Stomach smooth muscle (tissue), 2 donors: ENCODE measurements around the gene OR1J2.
A peak's percentile ranks its signal among the peaks of the same experiment; 100 is the strongest.

Source experiments
- H3K27ac ChIP-seq: one replicate; pipeline ENCODE4 v1.7.0; 2013; ENCODE audit warnings: mild to moderate bottlenecking, low read length, inconsistent platforms
- H3K27me3 ChIP-seq, 2 donors: one replicate each; pipeline ENCODE4 v1.7.0; 2013; ENCODE audit warnings: low read length in 2 of 2; ENCODE audit not compliant: insufficient read depth in 2 of 2, control insufficient read depth in 1 of 2
- H3K36me3 ChIP-seq, 2 donors: one replicate each; pipeline ENCODE4 v1.7.0; 2013; ENCODE audit warnings: low read length in 2 of 2; ENCODE audit not compliant: control insufficient read depth in 2 of 2, insufficient read depth in 2 of 2
- H3K4me1 ChIP-seq: one replicate; pipeline ENCODE4 v1.7.0; 2013; ENCODE audit warnings: low read length; ENCODE audit not compliant: control insufficient read depth, insufficient read depth
- H3K4me3 ChIP-seq, 2 donors: one replicate each; pipeline ENCODE4 v1.7.0; 2013; ENCODE audit warnings: low read length in 2 of 2
- H3K9ac ChIP-seq, 2 donors: one replicate each; pipeline ENCODE4 v1.7.0; 2013; ENCODE audit warnings: low read length in 2 of 2, mild to moderate bottlenecking in 1 of 2
- H3K9me3 ChIP-seq, 2 donors: one replicate each; pipeline ENCODE4 v1.7.0; 2013; ENCODE audit warnings: low read length in 2 of 2; ENCODE audit not compliant: control insufficient read depth in 2 of 2
- donor health status: healthy.
- donor health status: Pancreatic carcinoma.

Gene OR1J2, protein sequence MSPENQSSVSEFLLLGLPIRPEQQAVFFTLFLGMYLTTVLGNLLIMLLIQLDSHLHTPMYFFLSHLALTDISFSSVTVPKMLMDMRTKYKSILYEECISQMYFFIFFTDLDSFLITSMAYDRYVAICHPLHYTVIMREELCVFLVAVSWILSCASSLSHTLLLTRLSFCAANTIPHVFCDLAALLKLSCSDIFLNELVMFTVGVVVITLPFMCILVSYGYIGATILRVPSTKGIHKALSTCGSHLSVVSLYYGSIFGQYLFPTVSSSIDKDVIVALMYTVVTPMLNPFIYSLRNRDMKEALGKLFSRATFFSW

DNA sequence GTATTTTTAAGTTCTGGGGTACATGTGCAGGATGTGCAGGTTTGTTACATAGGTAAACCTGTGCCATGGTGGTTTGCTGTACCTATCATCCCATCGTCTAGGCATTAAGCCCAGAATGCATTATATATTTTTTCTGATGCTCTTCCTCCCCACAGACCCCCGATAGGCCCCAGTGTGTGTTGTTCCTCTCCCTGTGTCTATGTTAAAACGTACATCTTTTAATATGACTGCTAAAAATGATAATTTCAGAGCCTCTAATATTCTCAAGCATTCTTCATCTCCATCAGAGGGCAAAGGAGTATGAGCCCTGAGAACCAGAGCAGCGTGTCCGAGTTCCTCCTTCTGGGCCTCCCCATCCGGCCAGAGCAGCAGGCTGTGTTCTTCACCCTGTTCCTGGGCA, at the start of gene OR1J2:
TSS of gene OR1J2 (plus strand) at position 301 of the 400 bp plus-strand sequence. CDS start at position 301, 0 bp downstream.
- H3K9ac ChIP-seq: no peak within 1 kb of the TSS
- H3K4me1 ChIP-seq: no peaks in the 10 kb centered on the region
- no peaks in the 10 kb centered on the region for H3K36me3 ChIP-seq
- no peak within 1 kb of the TSS for H3K4me3 ChIP-seq
- H3K9me3 ChIP-seq: no peaks in the 10 kb centered on the region
- H3K27ac ChIP-seq: no peak within 1 kb of the TSS
- H3K27me3 ChIP-seq: no peaks in the 10 kb centered on the region

DNA sequence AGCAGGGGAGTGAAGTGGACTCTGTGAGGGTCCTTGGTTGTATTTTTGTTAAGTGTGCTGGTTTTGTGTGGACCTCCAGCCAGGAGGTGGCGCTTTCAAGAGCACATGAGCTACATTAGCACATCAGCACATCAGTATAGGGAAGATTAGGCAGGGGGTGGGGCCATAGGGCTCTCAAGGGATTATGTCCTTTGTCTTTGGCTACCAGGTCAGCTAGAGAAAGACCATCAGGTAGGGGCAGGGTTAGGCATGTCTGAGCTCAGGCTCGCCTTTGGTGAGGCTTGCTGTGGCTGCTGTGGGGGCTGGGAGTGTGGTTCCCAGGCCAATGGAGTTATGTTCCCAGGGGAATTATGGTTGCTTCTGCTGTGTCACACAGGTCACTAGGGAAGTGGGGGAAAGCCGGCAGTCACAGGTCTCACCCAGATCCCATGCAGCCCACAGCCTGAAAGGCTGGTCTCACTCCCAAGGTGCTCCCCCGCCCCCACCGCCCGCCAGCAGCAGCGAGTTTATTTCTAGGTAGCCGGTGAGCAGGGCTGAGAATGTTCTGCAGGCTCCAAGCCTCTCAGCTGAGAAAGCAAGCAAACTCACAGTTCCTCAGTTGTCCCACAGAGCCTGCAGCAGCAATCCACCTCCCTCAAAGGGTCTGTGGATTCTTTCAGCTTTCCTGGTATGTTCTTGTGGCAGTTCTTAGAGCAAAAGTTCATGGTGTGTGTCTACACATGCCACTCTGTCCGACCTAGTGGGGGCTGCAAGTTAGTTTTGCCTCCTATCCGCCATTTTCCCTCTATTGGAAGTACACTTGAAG, 46.6 kb upstream of the OR1J2 start:
- H3K27me3 ChIP-seq: no peaks in the 10 kb centered on the region
- peaks cover 6% of the 10 kb centered on the region for H3K4me1 ChIP-seq
- H3K9ac ChIP-seq: peak overlapping the region in 1 of 2 donors; percentile 64
- H3K9me3 ChIP-seq: no peaks in the 10 kb centered on the region
- H3K4me3 ChIP-seq: peak overlapping the region; percentile 51 to 67
- no peak overlapping the region for H3K27ac ChIP-seq
- no peaks in the 10 kb centered on the region for H3K36me3 ChIP-seq

DNA sequence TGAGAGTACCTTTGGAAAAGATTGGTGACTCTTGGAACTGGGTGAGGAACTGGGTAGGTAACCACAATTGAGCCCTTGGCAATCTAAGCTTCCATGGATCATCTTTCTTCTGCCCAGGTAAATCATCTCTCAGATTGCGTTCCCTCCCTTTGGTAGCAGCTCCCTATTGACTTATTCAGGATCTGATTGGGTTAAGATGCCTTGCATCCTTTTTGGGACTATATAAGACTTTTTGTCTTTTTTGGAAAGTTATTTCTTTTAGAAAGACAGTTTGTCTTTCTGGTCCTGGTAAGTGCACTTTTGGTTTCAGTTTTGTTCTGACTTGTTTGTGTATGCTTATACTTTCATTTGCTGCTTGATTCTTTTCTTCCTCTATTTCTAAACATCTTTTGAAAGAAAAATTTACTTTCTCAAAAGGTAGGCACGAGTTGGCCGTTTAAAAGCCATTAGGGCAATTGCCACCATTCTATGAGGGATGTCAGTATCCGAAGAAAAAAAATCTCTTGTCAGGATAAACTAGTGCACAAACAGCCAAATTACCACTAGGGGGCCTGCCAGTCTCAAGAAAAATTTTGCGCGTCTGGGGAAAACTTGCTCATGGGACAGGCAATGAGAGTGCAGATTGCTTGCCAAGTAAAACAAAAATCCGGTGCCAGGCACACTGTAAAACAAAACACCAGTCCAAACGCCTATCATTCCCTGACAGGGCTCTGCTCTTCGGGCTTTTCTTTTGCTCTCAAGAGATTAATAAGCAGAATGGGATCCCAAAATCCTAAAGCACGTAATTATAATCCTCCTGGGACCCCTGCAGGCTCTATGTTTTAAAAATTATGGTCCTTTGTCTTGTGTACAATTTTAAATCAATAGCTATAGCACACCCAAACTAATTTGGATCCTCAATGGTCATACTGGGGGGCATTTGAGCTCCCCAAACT, 45.7 kb upstream of the OR1J2 start:
- Histone ChIP-seq H3K4me3 (peak overlapping the region; percentile 51 to 67), H3K36me3 (no peaks in the 10 kb centered on the region), H3K9ac (peak overlapping the region in 1 of 2 donors; percentile 64), H3K27ac (no peak overlapping the region), H3K27me3 (no peaks in the 10 kb centered on the region), H3K4me1 (peaks cover 6% of the 10 kb centered on the region), H3K9me3 (no peaks in the 10 kb centered on the region)

DNA sequence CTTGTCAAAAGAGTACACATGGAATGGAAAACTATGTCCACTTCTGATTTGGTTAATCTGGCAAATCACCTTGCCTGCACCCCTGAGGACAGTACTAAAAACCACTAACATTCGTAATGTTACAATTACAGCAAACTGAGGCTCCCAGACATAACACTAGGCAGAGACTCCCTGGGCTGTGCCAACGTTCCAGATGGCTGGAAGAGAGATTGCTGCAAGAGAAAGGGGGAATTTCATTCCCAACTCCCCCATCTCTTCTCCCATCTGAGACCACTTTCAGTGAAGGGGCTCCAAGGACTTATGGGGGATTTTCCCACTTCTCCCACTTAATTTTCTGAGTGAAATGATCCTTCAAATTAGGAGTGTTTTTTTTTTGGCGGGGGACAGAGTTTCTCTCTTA, 44.1 kb upstream of the OR1J2 start:
- H3K9ac ChIP-seq: no peak overlapping the region
- H3K4me1 ChIP-seq: peaks cover 6% of the 10 kb centered on the region
- H3K27ac ChIP-seq: no peak overlapping the region
- H3K4me3 ChIP-seq: no peak overlapping the region
- no peaks in the 10 kb centered on the region for H3K9me3 ChIP-seq
- no peaks in the 10 kb centered on the region for H3K27me3 ChIP-seq
- H3K36me3 ChIP-seq: no peaks in the 10 kb centered on the region

DNA sequence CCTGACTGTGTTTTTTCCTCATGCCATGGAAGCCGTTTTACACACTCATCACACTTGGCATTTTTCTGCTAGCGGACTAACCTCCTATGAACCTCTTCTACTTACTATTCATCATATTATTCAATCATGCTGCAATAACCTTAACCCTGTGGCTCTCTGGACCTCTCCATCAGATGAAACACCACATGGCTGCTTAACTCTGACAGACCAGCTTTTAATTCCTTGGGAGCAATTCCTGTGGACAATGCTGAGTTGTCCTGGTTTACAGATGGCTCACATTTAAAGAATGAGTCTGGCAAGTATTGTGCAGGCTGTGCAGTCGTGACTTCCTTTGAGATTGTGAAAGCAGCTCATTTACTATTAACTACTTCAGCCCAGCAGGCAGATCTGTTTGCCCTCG, 41.9 kb upstream of the OR1J2 start:
- Histone ChIP-seq H3K27ac (no peak overlapping the region), H3K4me3 (no peak overlapping the region), H3K4me1 (peaks cover 6% of the 10 kb centered on the region), H3K36me3 (no peaks in the 10 kb centered on the region), H3K27me3 (no peaks in the 10 kb centered on the region), H3K9ac (no peak overlapping the region), H3K9me3 (no peaks in the 10 kb centered on the region)

DNA sequence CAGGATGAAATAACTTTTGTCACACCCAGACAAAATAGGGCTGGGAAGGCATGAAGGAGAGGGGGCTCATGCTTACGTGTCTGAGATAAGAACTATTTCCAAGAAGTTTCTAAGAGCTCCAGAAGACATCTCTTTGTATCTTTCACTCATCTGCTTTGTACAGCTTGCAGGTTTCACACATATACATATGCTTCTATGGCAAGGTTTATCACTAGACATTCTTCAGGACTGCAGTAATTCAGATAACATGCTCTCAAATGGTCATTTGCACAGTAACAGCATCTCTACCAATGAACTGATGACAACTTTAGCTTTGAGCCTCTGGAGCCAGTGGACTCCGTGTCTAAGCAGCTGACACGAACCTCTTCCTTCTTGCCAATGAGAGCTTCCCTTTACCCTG, 36.0 kb upstream of the OR1J2 start:
- H3K4me3 ChIP-seq: no peak overlapping the region
- no peaks in the 10 kb centered on the region for H3K36me3 ChIP-seq
- no peaks in the 10 kb centered on the region for H3K4me1 ChIP-seq
- no peak overlapping the region for H3K27ac ChIP-seq
- H3K9ac ChIP-seq: no peak overlapping the region
- no peaks in the 10 kb centered on the region for H3K9me3 ChIP-seq
- H3K27me3 ChIP-seq: peaks cover 3 to 5% of the 10 kb centered on the region in 2 donors

DNA sequence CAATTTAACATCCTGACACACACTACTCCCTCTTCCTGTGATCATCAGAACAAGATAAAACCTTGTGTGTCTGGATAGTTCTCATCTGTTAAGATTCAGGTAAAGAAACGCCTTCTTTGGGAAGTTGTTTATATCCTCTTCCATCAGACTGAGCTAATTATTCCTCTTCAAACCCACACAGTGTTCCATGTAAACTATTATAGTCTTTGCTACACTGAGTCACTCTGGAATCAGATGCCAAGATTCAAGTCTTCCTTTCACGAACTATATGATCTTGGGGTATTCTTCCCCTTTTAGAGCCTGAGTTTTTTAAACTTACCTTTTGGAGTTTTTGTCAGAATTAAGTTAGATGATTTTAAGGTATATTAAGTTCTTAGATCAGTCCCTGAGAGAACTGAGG, 34.9 kb upstream of the OR1J2 start:
- Histone ChIP-seq H3K27ac (no peak overlapping the region), H3K27me3 (peaks cover 3 to 5% of the 10 kb centered on the region in 2 donors), H3K36me3 (no peaks in the 10 kb centered on the region), H3K4me3 (no peak overlapping the region), H3K9me3 (no peaks in the 10 kb centered on the region), H3K4me1 (no peaks in the 10 kb centered on the region), H3K9ac (no peak overlapping the region)

DNA sequence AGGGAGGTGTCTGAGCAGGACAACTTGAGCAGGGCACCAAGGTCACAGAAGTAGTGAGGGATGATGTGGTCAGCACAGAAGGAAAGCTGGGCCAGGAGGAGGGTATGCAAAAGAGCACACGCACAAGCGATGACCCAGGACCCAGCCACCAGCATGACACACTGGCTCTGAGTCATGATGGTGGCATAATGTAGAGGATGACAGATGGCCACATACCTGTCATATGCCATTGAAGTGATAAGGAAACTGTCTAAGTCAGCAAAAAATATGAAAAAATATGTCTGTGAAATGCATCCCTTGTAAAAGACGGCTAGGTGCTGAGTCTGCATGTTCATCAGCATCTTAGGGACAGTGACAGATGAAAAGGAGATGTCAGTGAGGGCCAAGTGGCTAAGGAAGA, 33.3 kb upstream of the OR1J2 start:
- no peaks in the 10 kb centered on the region for H3K9me3 ChIP-seq

DNA sequence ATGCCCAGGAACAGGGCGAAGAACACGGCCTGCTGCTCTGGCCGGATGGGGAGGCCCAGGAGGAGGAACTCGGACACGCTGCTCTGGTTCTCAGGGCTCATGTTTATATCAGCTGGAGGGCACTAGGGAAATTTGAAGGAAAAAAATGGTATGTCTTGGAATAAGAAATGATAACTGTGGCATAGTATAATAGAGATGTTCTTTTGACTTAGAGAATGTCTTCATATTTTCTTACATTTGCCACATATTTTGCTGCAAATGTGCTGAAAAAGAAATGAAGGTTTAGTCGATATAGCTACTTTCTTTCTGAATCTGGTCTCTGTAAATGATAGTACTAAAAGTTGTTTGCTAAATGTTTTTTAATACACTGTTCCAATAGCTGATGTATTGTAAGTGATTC, 32.8 kb upstream of the OR1J2 start, which contains the start of gene OR1J1:
TSS of gene OR1J1 (minus strand) at position 101 of the 400 bp plus-strand sequence. CDS start at position 101, 0 bp downstream.
- Histone ChIP-seq H3K27me3 (peaks cover 3 to 5% of the 10 kb centered on the region in 2 donors), H3K27ac (no peak within 1 kb of the TSS), H3K36me3 (no peaks in the 10 kb centered on the region), H3K4me1 (no peaks in the 10 kb centered on the region), H3K9me3 (no peaks in the 10 kb centered on the region), H3K9ac (no peak within 1 kb of the TSS), H3K4me3 (no peak within 1 kb of the TSS)

More for the DNA sequence above, 33.3 kb upstream of the OR1J2 start:
- no peaks in the 10 kb centered on the region for H3K4me1 ChIP-seq
- no peak overlapping the region for H3K27ac ChIP-seq
- H3K27me3 ChIP-seq: peaks cover 3 to 5% of the 10 kb centered on the region in 2 donors
- no peak overlapping the region for H3K9ac ChIP-seq
- H3K36me3 ChIP-seq: no peaks in the 10 kb centered on the region
- H3K4me3 ChIP-seq: no peak overlapping the region

DNA sequence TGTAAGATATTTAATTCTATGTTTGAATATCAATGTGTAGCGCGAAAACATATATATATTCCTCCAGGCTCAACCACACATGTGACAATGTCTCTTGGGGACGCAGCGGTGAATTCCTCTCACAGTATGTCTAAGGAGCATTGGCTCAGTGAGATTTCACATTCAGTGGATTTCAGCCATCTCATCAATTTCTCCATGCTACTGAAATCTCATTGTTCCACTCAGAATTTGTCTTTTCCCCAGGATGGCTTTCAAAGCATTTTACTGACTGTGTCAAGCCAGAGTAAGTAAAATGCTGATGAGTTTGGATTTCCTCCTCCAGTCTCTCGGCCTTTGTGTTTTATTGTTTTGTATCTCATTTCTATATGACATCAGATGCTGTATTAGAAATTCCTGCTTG, 31.5 kb upstream of the OR1J2 start:
- Histone ChIP-seq H3K4me3 (no peak overlapping the region), H3K9ac (no peak overlapping the region), H3K36me3 (no peaks in the 10 kb centered on the region), H3K27me3 (peaks cover 3 to 5% of the 10 kb centered on the region in 2 donors), H3K4me1 (no peaks in the 10 kb centered on the region), H3K9me3 (no peaks in the 10 kb centered on the region), H3K27ac (no peak overlapping the region)
